SK-N-SH treated with all-trans-retinoic acid at 6 μM for 48 hours (cell line): ENCODE data around the gene SLC22A17.

ENCODE experiments used
- ATAC-seq: fragments of 200-7000 bp; cut with Tn5 transposase; 3 replicates; pipeline ENCODE4 v1.9.1; 2020; ENCODE audit warnings: mild to moderate bottlenecking, moderate library complexity
- ARNTL ChIP-seq: fragments of 450-650 bp; formaldehyde crosslinking; IDR thresholded peaks from 2 replicates; pipeline ENCODE4 v1.5.0; 2020; ENCODE audit warnings: low read depth, mild to moderate bottlenecking, moderate library complexity, borderline replicate concordance
- BACH2 ChIP-seq: fragments of 250-450 bp; sonication (Bioruptor Pico); IDR thresholded peaks from 2 replicates; pipeline ENCODE4 v1.9.0; 2021; ENCODE audit warnings: mild to moderate bottlenecking, borderline replicate concordance
- ESRRG ChIP-seq: fragments of 250-450 bp; sonication (Bioruptor Pico); IDR thresholded peaks from 2 replicates; pipeline ENCODE4 v1.6.1; 2021; ENCODE audit warnings: mild to moderate bottlenecking
- GLIS3 ChIP-seq: fragments of 250-450 bp; sonication (Bioruptor Pico); IDR thresholded peaks from 2 replicates; pipeline ENCODE4 v1.5.0; 2020; ENCODE audit warnings: mild to moderate bottlenecking, moderate library complexity
- ISL1 ChIP-seq: fragments of 250-450 bp; sonication (Bioruptor Pico); IDR thresholded peaks from 2 replicates; pipeline ENCODE4 v2.1.2; 2022; ENCODE audit warnings: mild to moderate bottlenecking, moderate library complexity
- OSR1 ChIP-seq: fragments of 250-450 bp; sonication (Bioruptor Pico); IDR thresholded peaks from 2 replicates; pipeline ENCODE4 v1.8.0; 2022; ENCODE audit warnings: moderate library complexity, mild to moderate bottlenecking, inconsistent platforms
- PPARA ChIP-seq: fragments of 250-450 bp; sonication (Bioruptor Pico); IDR thresholded peaks from 2 replicates; pipeline ENCODE4 v1.5.0; 2020; ENCODE audit warnings: mild to moderate bottlenecking, borderline replicate concordance
- RARB ChIP-seq: fragments of 250-450 bp; sonication (Bioruptor Pico); IDR thresholded peaks from 2 replicates; pipeline ENCODE4 v1.8.0; 2021; ENCODE audit warnings: mild to moderate bottlenecking, moderate library complexity
- SNAI2 ChIP-seq: fragments of 250-450 bp; sonication (Bioruptor Pico); IDR thresholded peaks from 2 replicates; pipeline ENCODE4 v1.5.0; 2020; ENCODE audit warnings: mild to moderate bottlenecking, moderate library complexity
- TCF4 ChIP-seq: fragments of 250-450 bp; sonication (Bioruptor Pico); IDR thresholded peaks from 2 replicates; pipeline ENCODE4 v1.8.0; 2021; ENCODE audit warnings: mild to moderate bottlenecking, moderate library complexity, borderline replicate concordance
- TOX ChIP-seq: fragments of 250-450 bp; sonication (Bioruptor Pico); IDR thresholded peaks from 2 replicates; pipeline ENCODE4 v1.8.0; 2021; ENCODE audit warnings: mild to moderate bottlenecking, moderate library complexity, borderline replicate concordance
- ZC3H10 ChIP-seq: fragments of 250-450 bp; sonication (Bioruptor Pico); IDR thresholded peaks from 2 replicates; pipeline ENCODE4 v1.5.1; 2021; ENCODE audit warnings: mild to moderate bottlenecking, moderate library complexity
- ZFP3 ChIP-seq: fragments of 250-450 bp; sonication (Bioruptor Pico); IDR thresholded peaks from 2 replicates; pipeline ENCODE4 v1.5.0; 2020; ENCODE audit warnings: mild to moderate bottlenecking, moderate library complexity
- ZFP30 ChIP-seq: fragments of 450-650 bp; formaldehyde crosslinking; IDR thresholded peaks from 2 replicates; pipeline ENCODE4 v1.5.0; 2022; ENCODE audit warnings: mild to moderate bottlenecking, moderate library complexity
- ZNF565 ChIP-seq: fragments of 450-650 bp; formaldehyde crosslinking; conservative IDR thresholded peaks from 2 replicates; pipeline ENCODE4 v1.5.0; 2020; ENCODE audit warnings: low read depth, mild to moderate bottlenecking, moderate library complexity
- ZNF70 ChIP-seq: fragments of 450-650 bp; formaldehyde crosslinking; IDR thresholded peaks from 2 replicates; pipeline ENCODE4 v1.5.0; 2020; ENCODE audit warnings: mild to moderate bottlenecking, moderate library complexity
- TF ChIP-seq, protein P1 (sequence below): fragments of 250-450 bp; sonication (Bioruptor Pico); IDR thresholded peaks from 2 replicates; pipeline ENCODE4 v1.5.0; 2020; ENCODE audit warnings: mild to moderate bottlenecking, moderate library complexity
- TF ChIP-seq, protein P2 (sequence below): fragments of 250-450 bp; sonication (Bioruptor Pico); IDR thresholded peaks from 2 replicates; pipeline ENCODE4 v1.8.0; 2020; ENCODE audit warnings: mild to moderate bottlenecking, moderate library complexity, borderline replicate concordance
- TF ChIP-seq, protein P3 (sequence below): fragments of 250-450 bp; sonication (Bioruptor Pico); IDR thresholded peaks from 2 replicates; pipeline ENCODE4 v1.8.0; 2021; ENCODE audit warnings: low read depth, mild to moderate bottlenecking, moderate library complexity, borderline replicate concordance
- TF ChIP-seq, protein P4 (sequence below): fragments of 250-450 bp; sonication (Bioruptor Pico); IDR thresholded peaks from 2 replicates; pipeline ENCODE4 v1.5.1; 2021; ENCODE audit warnings: mild to moderate bottlenecking, moderate library complexity

Gene SLC22A17

DNA sequence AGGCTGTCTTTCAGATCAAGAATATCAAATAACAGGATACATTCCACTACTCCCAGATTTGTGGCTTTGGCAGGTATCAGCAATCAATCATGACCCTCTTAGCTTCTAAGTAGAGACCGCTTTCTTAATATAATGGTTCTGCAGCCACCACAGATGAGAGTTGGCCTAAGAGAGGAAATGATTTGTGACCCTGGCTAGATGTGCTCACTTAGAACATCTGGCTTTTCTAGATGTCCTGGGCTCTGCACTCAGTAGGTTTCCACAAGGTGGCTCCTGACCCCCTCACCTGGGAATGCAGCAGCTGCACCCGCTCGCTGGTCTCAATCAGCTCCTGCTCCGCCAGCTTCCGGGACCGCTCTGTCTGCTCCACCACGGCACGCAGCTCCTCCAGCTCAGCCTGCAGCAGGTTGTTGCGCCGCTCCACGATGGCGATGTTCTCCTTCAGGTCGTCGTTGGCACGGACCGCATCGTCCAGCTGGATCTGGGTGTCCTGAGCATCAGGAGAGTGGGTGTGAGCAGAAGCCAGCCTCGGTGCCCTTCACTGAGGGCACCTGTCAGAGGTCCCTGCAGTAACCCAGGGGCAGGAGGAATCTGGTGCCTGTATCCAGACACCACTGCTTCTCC lies 33.1 kb upstream of the SLC22A17 start:
- ATAC-seq, result no peak
- TF ChIP-seq, protein P1, sequence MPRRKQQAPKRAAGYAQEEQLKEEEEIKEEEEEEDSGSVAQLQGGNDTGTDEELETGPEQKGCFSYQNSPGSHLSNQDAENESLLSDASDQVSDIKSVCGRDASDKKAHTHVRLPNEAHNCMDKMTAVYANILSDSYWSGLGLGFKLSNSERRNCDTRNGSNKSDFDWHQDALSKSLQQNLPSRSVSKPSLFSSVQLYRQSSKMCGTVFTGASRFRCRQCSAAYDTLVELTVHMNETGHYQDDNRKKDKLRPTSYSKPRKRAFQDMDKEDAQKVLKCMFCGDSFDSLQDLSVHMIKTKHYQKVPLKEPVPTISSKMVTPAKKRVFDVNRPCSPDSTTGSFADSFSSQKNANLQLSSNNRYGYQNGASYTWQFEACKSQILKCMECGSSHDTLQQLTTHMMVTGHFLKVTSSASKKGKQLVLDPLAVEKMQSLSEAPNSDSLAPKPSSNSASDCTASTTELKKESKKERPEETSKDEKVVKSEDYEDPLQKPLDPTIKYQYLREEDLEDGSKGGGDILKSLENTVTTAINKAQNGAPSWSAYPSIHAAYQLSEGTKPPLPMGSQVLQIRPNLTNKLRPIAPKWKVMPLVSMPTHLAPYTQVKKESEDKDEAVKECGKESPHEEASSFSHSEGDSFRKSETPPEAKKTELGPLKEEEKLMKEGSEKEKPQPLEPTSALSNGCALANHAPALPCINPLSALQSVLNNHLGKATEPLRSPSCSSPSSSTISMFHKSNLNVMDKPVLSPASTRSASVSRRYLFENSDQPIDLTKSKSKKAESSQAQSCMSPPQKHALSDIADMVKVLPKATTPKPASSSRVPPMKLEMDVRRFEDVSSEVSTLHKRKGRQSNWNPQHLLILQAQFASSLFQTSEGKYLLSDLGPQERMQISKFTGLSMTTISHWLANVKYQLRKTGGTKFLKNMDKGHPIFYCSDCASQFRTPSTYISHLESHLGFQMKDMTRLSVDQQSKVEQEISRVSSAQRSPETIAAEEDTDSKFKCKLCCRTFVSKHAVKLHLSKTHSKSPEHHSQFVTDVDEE (CRISPR knock-in tag), result no peak
- TF ChIP-seq TOX (no peak), RARB (no peak), ZFP30 (no peak), ZC3H10 (CRISPR knock-in tag) (no peak), ZNF70 (CRISPR knock-in tag) (no peak), ZFP3 (no peak), SNAI2 (no peak), GLIS3 (no peak), PPARA (CRISPR knock-in tag) (no peak), TCF4 (CRISPR knock-in tag) (no peak), BACH2 (CRISPR knock-in tag) (no peak), ZNF565 (CRISPR knock-in tag) (no peak)

DNA sequence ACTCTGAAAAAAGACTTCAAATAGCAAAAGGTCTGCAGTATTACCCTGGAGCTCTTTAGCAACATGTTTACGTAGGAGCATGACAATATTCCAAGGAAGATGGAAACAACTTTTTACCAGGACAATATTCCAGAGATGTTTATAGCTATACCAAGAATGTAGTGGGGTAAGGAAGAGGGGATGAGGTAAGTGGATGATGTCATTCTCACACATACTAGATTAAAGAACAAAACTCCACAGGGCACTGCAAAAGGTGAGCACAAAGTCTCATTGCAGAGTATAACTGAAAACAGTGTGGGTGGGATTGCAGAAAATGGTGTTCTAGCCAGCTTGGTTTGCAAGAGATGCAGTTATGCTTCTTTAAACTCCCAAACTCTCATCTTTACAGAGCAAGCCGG lies 32.6 kb upstream of the SLC22A17 start:
- no peak for ATAC-seq

DNA sequence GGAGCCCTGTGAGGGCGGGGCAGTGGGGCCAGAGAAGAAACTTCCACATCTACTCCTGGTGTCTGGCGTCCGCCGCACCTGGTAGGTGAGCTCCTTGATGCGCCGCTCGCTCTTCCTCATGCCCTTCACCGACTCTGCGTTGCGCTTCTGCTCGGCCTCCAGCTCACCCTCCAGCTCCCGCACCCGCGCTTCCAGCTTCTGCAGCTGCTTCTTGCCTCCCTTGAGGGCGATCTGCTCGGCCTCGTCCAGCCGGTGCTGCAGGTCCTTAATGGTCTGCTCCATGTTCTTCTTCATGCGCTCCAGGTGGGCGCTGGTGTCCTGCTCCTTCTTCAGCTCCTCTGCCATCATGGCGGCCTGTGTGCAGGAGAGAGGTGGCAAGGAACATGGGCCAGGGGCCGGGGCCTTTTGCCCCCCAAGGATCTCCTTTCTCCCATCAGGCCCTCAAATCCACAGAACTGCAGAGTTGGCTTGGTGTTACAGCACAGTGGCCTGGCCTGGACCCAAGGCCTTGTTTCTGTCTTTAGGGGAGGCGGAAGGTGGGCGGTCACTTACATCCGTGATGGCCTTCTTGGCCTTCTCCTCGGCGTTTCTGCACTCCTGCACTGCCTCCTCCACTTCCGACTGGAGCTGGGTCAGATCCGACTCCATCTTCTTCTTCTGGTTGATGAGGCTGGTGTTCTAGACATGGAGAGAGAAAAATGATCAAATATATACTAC lies 31.8 kb upstream of the SLC22A17 start:
- ATAC-seq, result no peak
- TF ChIP-seq OSR1 (CRISPR knock-in tag) (no peak), ZNF565 (CRISPR knock-in tag) (no peak), ZFP30 (no peak), GLIS3 (no peak), ESRRG (CRISPR knock-in tag) (no peak), BACH2 (CRISPR knock-in tag) (no peak), ISL1 (CRISPR knock-in tag) (no peak), SNAI2 (no peak), PPARA (CRISPR knock-in tag) (no peak), ARNTL (CRISPR knock-in tag) (no peak), ZNF70 (CRISPR knock-in tag) (no peak), RARB (no peak), TOX (no peak), ZC3H10 (CRISPR knock-in tag) (no peak)
- TF ChIP-seq, protein P2, sequence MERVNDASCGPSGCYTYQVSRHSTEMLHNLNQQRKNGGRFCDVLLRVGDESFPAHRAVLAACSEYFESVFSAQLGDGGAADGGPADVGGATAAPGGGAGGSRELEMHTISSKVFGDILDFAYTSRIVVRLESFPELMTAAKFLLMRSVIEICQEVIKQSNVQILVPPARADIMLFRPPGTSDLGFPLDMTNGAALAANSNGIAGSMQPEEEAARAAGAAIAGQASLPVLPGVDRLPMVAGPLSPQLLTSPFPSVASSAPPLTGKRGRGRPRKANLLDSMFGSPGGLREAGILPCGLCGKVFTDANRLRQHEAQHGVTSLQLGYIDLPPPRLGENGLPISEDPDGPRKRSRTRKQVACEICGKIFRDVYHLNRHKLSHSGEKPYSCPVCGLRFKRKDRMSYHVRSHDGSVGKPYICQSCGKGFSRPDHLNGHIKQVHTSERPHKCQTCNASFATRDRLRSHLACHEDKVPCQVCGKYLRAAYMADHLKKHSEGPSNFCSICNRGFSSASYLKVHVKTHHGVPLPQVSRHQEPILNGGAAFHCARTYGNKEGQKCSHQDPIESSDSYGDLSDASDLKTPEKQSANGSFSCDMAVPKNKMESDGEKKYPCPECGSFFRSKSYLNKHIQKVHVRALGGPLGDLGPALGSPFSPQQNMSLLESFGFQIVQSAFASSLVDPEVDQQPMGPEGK (CRISPR knock-in tag), result no peak
- TF ChIP-seq, protein P1 (CRISPR knock-in tag), result no peak
- TF ChIP-seq, protein P3, sequence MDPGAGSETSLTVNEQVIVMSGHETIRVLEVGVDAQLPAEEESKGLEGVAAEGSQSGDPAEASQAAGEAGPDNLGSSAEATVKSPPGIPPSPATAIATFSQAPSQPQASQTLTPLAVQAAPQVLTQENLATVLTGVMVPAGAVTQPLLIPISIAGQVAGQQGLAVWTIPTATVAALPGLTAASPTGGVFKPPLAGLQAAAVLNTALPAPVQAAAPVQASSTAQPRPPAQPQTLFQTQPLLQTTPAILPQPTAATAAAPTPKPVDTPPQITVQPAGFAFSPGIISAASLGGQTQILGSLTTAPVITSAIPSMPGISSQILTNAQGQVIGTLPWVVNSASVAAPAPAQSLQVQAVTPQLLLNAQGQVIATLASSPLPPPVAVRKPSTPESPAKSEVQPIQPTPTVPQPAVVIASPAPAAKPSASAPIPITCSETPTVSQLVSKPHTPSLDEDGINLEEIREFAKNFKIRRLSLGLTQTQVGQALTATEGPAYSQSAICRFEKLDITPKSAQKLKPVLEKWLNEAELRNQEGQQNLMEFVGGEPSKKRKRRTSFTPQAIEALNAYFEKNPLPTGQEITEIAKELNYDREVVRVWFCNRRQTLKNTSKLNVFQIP (CRISPR knock-in tag), result no peak
- TF ChIP-seq, protein P4, sequence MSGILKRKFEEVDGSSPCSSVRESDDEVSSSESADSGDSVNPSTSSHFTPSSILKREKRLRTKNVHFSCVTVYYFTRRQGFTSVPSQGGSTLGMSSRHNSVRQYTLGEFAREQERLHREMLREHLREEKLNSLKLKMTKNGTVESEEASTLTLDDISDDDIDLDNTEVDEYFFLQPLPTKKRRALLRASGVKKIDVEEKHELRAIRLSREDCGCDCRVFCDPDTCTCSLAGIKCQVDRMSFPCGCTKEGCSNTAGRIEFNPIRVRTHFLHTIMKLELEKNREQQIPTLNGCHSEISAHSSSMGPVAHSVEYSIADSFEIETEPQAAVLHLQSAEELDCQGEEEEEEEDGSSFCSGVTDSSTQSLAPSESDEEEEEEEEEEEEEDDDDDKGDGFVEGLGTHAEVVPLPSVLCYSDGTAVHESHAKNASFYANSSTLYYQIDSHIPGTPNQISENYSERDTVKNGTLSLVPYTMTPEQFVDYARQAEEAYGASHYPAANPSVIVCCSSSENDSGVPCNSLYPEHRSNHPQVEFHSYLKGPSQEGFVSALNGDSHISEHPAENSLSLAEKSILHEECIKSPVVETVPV, result no peak
- TF ChIP-seq, all 23 proteins: peak for 0

More for the DNA sequence above, 32.6 kb upstream of the SLC22A17 start:
- TF ChIP-seq ZNF70 (CRISPR knock-in tag) (no peak), ISL1 (CRISPR knock-in tag) (no peak), ZFP30 (no peak)
